Fibroblast of pulmonary artery (primary cell): ENCODE data around the gene HAUS8.
A peak's percentile ranks its signal among the peaks of the same experiment; 100 is the strongest.

Experiments
- DNase-seq: peaks from one replicate; pipeline ENCODE4 v3.0.0-alpha.2; 2010; ENCODE audit warnings: low read depth
- H3K4me3 ChIP-seq: replicated peaks from 2 replicates; pipeline ENCODE4 v1.5.1; 2011; ENCODE audit warnings: low read depth, mild to moderate bottlenecking, control low read depth, low read length, moderate library complexity
- TF ChIP-seq, protein P1 (sequence below): IDR thresholded peaks from 2 replicates; pipeline ENCODE4 v1.5.1; 2011; ENCODE audit warnings: mild to moderate bottlenecking, control low read depth, low read length, inconsistent platforms; ENCODE audit errors: missing control alignments

Gene HAUS8

DNA sequence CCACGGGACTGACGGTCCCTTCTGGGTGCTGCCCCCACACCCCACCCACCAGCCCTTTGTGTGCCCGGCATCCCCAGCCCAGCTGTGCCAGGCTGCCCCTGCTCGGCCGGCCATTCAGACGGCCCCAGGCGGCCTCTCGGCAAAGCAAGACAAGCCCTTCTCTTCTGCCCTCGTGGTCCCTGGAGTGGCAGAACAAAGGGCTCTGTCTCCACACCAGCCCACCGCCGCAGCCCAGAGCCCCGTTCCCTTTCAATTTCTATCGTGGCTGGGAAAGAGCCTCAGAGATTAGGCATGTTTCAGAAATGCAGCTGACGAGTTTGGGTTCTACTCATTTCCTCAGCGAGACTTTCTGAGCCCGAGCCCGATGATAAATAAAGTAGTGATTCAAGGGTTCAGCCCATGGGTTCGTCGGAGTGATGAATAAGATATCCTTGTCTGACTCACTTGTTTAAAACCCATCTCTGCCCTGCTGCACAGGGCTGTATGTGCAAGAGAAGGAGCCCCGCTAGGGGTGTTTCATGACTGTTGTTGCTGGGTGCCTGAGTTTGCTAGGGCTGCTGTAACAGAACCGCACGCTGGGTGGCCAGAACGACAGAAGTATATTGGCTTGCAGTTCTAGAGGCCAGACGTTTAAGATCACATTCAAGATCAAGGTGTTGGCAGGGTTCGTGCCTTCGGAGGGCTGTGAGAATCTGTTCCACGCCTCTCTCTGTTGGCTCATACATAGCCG is 4.6 kb upstream of the HAUS8 start:
- DNase-seq: peak; percentile 98
- peak overlapping the region; percentile 62 for H3K4me3 ChIP-seq
- TF ChIP-seq, protein P1, sequence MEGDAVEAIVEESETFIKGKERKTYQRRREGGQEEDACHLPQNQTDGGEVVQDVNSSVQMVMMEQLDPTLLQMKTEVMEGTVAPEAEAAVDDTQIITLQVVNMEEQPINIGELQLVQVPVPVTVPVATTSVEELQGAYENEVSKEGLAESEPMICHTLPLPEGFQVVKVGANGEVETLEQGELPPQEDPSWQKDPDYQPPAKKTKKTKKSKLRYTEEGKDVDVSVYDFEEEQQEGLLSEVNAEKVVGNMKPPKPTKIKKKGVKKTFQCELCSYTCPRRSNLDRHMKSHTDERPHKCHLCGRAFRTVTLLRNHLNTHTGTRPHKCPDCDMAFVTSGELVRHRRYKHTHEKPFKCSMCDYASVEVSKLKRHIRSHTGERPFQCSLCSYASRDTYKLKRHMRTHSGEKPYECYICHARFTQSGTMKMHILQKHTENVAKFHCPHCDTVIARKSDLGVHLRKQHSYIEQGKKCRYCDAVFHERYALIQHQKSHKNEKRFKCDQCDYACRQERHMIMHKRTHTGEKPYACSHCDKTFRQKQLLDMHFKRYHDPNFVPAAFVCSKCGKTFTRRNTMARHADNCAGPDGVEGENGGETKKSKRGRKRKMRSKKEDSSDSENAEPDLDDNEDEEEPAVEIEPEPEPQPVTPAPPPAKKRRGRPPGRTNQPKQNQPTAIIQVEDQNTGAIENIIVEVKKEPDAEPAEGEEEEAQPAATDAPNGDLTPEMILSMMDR: peak; percentile 84

DNA sequence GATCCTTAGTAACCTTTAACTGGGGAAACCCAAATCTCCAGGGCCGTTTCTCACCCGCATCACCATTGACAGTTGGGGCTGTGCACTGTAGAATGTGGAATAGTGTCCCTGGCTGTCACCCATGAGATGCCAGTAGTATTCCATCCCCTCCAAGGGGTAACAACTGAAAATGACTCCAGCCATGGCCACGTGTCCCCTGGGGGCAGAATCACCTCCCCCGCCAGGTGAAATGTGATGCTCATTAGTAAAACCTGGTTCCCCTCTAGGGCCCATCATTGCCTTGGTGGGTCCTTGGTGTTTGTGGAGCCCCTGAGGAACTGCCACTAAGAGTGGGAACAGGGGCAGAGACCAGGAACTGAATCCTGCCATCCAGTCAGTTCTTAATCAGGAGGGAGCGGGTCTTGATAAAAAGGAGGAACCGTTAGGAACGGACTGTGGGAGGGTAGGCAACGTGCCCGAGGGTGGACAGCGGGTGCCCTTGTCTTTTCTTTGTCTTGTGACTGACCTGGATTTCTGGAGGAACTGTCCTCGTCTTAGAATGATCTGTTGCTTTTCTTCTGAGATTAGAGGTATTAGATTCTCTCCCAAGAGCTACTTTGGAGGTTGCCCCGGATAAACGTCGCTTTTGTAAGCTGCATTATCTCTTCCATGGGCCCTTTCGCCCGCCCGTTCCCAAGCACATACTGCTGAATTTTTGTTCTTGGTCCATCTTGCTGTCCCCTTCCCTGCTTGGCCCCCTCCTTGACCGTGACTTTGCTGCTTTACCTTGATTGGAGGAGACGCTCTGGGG is 3.9 kb upstream of the HAUS8 start:
- TF ChIP-seq, protein P1: no peak
- peak overlapping the region; percentile 62 for H3K4me3 ChIP-seq
- DNase-seq: peak; percentile 24

GRCh38 chr19:17078036-17078919 is 3.0 kb upstream of the HAUS8 start:
- TF ChIP-seq, protein P1: no peak
- H3K4me3 ChIP-seq: peak overlapping the region; percentile 62
- no peak for DNase-seq

GRCh38 chr19:17077447-17078028 is 2.3 kb upstream of the HAUS8 start:
- TF ChIP-seq, protein P1: no peak
- H3K4me3 ChIP-seq: peak overlapping the region; percentile 92
- DNase-seq: no peak

DNA sequence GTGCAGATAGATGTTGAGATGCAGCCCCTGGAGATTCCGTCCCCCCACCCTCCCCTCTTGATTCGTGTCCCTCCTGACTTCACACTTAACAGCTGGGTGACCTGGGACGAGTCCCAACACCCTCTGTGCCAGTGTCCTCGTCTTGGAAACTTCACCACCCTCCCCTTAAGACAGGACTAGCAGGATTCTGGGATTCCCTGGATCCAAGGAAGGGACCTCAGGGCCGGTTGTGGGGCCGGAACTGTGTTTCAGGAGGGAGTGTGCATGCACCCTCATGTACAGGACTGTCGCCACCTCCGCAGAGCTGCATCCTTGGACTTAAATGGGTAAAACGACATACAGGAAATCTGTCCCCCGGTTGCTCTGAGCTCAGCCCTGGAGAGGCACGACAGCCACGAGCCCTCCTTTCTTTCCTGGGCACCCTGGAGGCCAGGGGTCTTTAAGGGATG is 1.3 kb upstream of the HAUS8 start:
- TF ChIP-seq, protein P1: no peak
- no peak for DNase-seq
- H3K4me3 ChIP-seq: peak overlapping the region; percentile 92

- TF ChIP-seq, protein P1: no peak
- H3K4me3 ChIP-seq: peak overlapping the region; percentile 92
- no peak for DNase-seq
These were observed 751 bp upstream of the HAUS8 start for GRCh38 chr19:17075864-17076542.
